ENCODE results near the gene TSHZ3. TPM values are rescaled to one million over a fixed set of nuclear protein-coding genes. Genes with fewer than 3 reads are reported as not detected.

The TSHZ3 gene
- total and polyA plus RNA-seq, 2 of the 8 experiments (the other 6 are each of a cell fraction or from before 2014, with no cell fraction given), result 3.1 to 12.3 TPM

DNA sequence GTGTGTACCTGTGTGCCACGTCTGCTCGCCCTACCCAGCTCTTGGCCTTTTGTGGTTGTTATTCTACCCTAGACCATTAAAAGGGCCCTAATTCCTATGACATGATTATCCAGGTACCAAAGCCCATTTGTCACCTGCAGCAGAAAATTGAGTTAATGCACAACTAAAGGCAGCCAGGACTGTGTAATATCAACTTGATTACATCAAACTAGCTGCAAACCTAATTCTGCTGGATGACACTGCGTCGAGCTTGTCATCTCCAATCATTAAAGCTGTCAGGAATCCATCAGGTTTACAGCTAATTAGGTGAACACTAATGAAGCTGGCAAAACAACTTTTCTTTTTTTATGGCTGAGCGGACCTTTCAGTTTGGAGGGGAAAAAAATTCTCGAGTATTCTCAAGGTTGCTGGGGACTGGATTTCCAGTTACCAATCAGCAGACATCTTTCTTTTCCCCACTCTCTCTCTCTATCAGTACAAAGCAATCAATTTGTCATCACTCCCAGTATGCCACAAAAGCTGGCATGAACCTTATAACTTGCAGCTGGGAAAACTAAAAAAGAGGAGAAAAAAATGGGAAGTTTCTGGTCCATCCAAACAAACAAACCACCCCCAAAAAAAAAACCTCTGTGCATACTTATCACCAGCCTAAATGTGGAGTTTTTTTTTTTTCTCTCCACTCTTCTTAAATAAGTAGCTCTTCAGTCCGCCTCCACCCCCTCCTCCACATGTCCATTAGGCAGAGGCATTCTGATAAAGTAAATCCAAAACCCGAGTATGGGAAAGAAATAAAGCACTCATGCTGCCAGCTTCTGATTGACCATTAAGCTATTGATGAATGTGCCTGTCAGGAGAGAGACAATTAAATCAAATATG lies 2.8 kb downstream of the TSHZ3 start:
- no peak overlapping the region for H3K14ac ChIP-seq (ENCODE audit: insufficient read length)
- no peak overlapping the region for H2AFZ ChIP-seq (ENCODE audit: low read length)
- H2BK12ac ChIP-seq (ENCODE audit: low read depth, low read length), result no peak overlapping the region
- no peak overlapping the region for H3K56ac ChIP-seq (replicated peaks; ENCODE audit: insufficient read length, low read depth, low read length)
- H3K4ac ChIP-seq (replicated peaks; ENCODE audit: insufficient read length, low read depth, low read length), result no peak overlapping the region
- H3K9ac ChIP-seq (replicated peaks in 1 of 4; ENCODE audit: extremely low read depth in 1 of 4, low read depth in 3 of 4, low read length in 3 of 4), result no peak overlapping the region
- H2AK5ac ChIP-seq (ENCODE audit: low read depth, low read length), result no peak overlapping the region
- no peak for TF ChIP-seq GABPA (IDR thresholded peaks at IDR 0.05; ENCODE audit: borderline replicate concordance, insufficient read depth, low read length)
- H3K4me1 ChIP-seq (replicated peaks in 1 of 4; ENCODE audit: control insufficient read depth in 3 of 4, insufficient read depth in 4 of 4, low read length in 3 of 4), result peaks cover 0 to 12% (median 8%) of the 10 kb centered on the region in 4 experiments; a peak in 6 of 7 replicates
- CTCF ChIA-PET (ENCODE audit: partially characterized antibody), result interaction anchor here (0.5 to 2.9 kb wide), 7 partner anchors 8 to 679 kb away, joined by 3 to 10 read pairs (median 3); no protein-coding TSS in a partner anchor
- no peak overlapping the region for H3K4me3 ChIP-seq (ENCODE audit: extremely low read depth in 1 of 4, insufficient read depth in 2 of 4, low read depth in 3 of 4, low read length in 4 of 4)
- peaks cover 2 to 30% (median 15%) of the 10 kb centered on the region in 4 experiments; a peak in 6 of 7 replicates for H3K27me3 ChIP-seq (replicated peaks in 1 of 4; ENCODE audit: control insufficient read depth in 3 of 4, extremely low read depth in 1 of 4, insufficient read depth in 3 of 4, low read length in 3 of 4)
- no peaks in the 10 kb centered on the region for H3K9me3 ChIP-seq (ENCODE audit: insufficient read depth in 2 of 2, low read depth in 1 of 2, low read length in 1 of 2)
- H2BK120ac ChIP-seq (replicated peaks; ENCODE audit: low read depth, low read length), result no peak overlapping the region
- no peak overlapping the region for H2BK20ac ChIP-seq (ENCODE audit: low read length)
- no peak overlapping the region for H3K23ac ChIP-seq (ENCODE audit: insufficient read length)
- H4K8ac ChIP-seq (ENCODE audit: extremely low read depth, insufficient read depth, low read length), result no peak overlapping the region
- H4K20me1 ChIP-seq (replicated peaks in 1 of 2; ENCODE audit: control insufficient read depth in 1 of 2, insufficient read depth in 2 of 2, low read length in 2 of 2), result peaks cover 0 to 8% of the 10 kb centered on the region in 2 experiments
- no peak overlapping the region for H2BK5ac ChIP-seq (ENCODE audit: low read depth, low read length)
- peaks cover 0 to 69% of the 10 kb centered on the region in 2 experiments; a peak in 3 of 4 replicates for H3K79me2 ChIP-seq (ENCODE audit: control insufficient read depth in 1 of 2, insufficient read depth in 2 of 2, low read length in 2 of 2)
- WGBS, 2 experiments (ENCODE audit: extremely low coverage in 1 of 2, insufficient coverage in 1 of 2, insufficient read length in 1 of 2, insufficient replicate concordance in 2 of 2, low coverage in 1 of 2, low lambda C conversion rate in 2 of 2, missing lambda C conversion rate in 1 of 2), result 89% methylated on average over 8 of the region's 8 CpGs; no CpG with 5 or more reads in 1 of the 2 experiments
- FAIRE-seq (no peak), DNase-seq (ENCODE audit: low read depth in 1 of 2, low spot score in 2 of 2) (no peak)
- H2BK15ac ChIP-seq (ENCODE audit: low read length), result no peak overlapping the region
- H3K4me2 ChIP-seq (ENCODE audit: insufficient read depth in 1 of 2, low read depth in 2 of 2, low read length in 2 of 2), result no peak overlapping the region; a peak in 1 of 4 replicates
- H3K23me2 ChIP-seq (ENCODE audit: low read depth, low read length), result peaks cover 15% of the 10 kb centered on the region; the same call in 1 of the 2 replicates
- no peak overlapping the region for H4K5ac ChIP-seq (ENCODE audit: insufficient read length, low read depth, low read length)
- no peaks in the 10 kb centered on the region for H3K36me3 ChIP-seq (ENCODE audit: control insufficient read depth in 2 of 4, insufficient read depth in 4 of 4, low read length in 3 of 4)
- 0 out of 2 replicates have a peak, but pooled peaks cover 2% of the 10 kb centered on the region for H3K79me1 ChIP-seq (ENCODE audit: low read depth, low read length)
- H3K18ac ChIP-seq (ENCODE audit: extremely low read depth, low read length), result no peak overlapping the region
- no peak overlapping the region for H4K91ac ChIP-seq (replicated peaks; ENCODE audit: insufficient read length, low read length)
- no peak overlapping the region for H3K27ac ChIP-seq (ENCODE audit: low read depth, low read length)
- POLR2A ChIA-PET (ENCODE audit: partially characterized antibody), result interaction anchor here (1.0 to 1.6 kb wide), 4 partner anchors 8 to 365 kb away, joined by 3 to 6 read pairs (median 6); no protein-coding TSS in a partner anchor
